Large intestine (tissue), 3 donors: ENCODE measurements around the gene BRAT1. TPM values are rescaled to one million over a fixed set of nuclear protein-coding genes. Genes with fewer than 3 reads are reported as not detected.

Source experiments
- DNase-seq, 2 donors: peaks; one replicate each; pipeline versions ENCODE4 v3.0.0 to v3.0.0-alpha.2; 2013
- H3K27ac ChIP-seq: one replicate; pipeline ENCODE4 v1.5.1; 2013; ENCODE audit warnings: low read length
- H3K27me3 ChIP-seq: 2 replicates; pipeline ENCODE4 v1.6.1; 2013; ENCODE audit warnings: low read length; ENCODE audit not compliant: control insufficient read depth, insufficient read depth
- H3K36me3 ChIP-seq: 2 replicates; pipeline ENCODE4 v1.6.1; 2013; ENCODE audit warnings: low read length; ENCODE audit not compliant: control insufficient read depth, insufficient read depth
- H3K4me1 ChIP-seq: one replicate; pipeline ENCODE4 v1.6.1; 2013; ENCODE audit warnings: low read length; ENCODE audit not compliant: control insufficient read depth, insufficient read depth
- H3K4me3 ChIP-seq: one replicate; pipeline ENCODE4 v1.5.1; 2013; ENCODE audit warnings: low read length
- H3K9me3 ChIP-seq: one replicate; pipeline ENCODE4 v1.6.1; 2013; ENCODE audit warnings: mild to moderate bottlenecking, low read depth, low read length, moderate library complexity; ENCODE audit not compliant: control insufficient read depth
- WGBS: methylation state at CpG from one replicate; pipeline ENCODE4 v1.1.5; 2013; ENCODE audit warnings: low lambda C conversion rate; ENCODE audit not compliant: insufficient coverage; 5-methylcytosine and 5-hydroxymethylcytosine counted together
- polyA plus RNA-seq: library from polyadenylated mRNA; unstranded; fragments of 120-200 nt; gene quantifications from one replicate; pipeline ENCODE4 v1.2.1, GENCODE V29; 2013

The BRAT1 gene
- polyA plus RNA-seq, 1 donor, result 27.1 TPM

DNA sequence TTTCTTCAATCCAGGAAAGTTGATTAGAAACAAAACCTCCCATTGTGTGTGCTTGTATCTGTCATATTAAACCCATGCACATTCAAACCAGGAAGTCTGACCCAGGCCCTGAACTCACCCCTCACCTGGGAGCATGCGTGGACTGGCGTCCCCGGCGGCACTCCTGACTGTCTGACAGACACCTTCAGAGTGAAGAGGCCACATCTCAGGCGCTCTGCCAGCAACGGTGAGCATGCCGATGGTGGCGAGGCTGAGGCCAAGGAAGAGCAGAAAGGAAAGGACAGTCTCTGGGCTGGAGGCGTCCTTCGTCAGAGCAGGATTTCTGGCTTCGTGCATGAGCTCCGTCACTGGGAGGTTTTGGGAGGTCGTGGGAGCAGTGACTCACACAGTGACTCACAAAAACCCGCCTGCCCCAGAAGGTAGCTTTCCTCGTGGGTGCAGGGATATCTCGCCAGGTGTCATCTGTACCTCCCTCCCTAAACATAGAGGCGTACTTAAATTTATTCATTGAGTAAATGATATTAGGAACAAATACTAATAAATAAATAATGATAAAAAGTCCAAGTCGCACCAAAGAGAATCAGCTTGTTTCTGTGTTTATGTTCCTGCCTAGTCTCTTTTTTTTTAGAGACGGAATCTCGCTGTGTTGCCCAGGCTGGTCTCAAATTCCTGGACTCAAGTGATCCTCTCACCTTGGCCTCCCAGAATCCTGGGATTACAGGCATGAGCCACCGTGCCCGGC is 16.9 kb upstream of the BRAT1 start:
- H3K9me3 ChIP-seq, result no peaks in the 10 kb centered on the region
- peaks cover 25% of the 10 kb centered on the region for H3K4me1 ChIP-seq
- no peaks in the 10 kb centered on the region for H3K27me3 ChIP-seq
- peak overlapping the region; percentile 17 for H3K27ac ChIP-seq
- no peak overlapping the region for H3K4me3 ChIP-seq
- H3K36me3 ChIP-seq, result peaks cover 37% of the 10 kb centered on the region
- 50% methylated on average over 1 of the region's 22 CpGs for WGBS
- peak; percentile 62 to 83 for DNase-seq

DNA sequence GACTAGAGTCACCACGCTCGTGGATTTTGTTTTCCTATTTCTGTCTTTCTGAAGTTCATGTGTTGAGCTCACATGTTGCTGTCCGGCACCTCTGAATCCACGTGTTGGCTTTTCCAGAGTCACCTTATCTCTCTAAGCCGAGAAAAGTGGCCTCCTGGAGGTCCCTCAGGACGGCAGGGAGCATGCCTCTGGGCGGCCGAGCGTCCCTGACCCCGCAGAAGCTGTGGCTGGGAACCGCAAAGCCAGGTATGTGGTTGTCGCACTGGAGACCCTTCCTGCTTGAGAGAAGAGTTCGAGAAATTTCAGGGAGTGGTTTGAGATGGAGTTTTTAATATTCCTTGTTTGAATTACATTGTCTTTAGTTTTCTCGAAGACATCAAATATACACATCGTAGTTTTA is 16.1 kb upstream of the BRAT1 start:
- 82% methylated on average over 3 of the region's 15 CpGs for WGBS
- peaks cover 33% of the 10 kb centered on the region for H3K36me3 ChIP-seq
- H3K27me3 ChIP-seq, result no peaks in the 10 kb centered on the region
- peaks cover 28% of the 10 kb centered on the region for H3K4me1 ChIP-seq
- H3K9me3 ChIP-seq, result no peaks in the 10 kb centered on the region
- no peak overlapping the region for H3K4me3 ChIP-seq
- peak in 1 of 2 donors; percentile 37 for DNase-seq
- no peak overlapping the region for H3K27ac ChIP-seq

DNA sequence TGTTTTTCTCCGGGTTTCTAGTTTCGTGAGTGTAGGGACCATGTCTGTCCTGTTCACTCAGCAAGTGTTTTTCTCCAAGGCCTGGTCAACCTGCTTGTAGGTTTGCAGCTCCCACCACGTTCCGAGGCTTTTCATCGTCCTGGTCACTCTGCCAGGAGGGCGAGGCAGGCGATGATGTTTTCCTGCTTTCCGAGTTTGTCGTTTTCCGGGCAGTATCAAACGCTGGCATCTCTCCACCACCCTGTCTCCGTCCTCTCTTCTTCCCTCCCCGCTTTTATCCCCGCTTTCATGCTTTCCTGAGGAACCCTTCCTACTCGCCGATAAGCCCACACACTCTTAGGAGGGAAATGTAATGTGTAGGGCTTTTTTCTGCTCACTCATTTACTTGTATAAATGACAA is 14.7 kb upstream of the BRAT1 start:
- Histone ChIP-seq H3K27ac (no peak overlapping the region), H3K36me3 (peaks cover 23% of the 10 kb centered on the region), H3K4me1 (peaks cover 33% of the 10 kb centered on the region), H3K27me3 (no peaks in the 10 kb centered on the region), H3K9me3 (no peaks in the 10 kb centered on the region), H3K4me3 (no peak overlapping the region)
- no peak for DNase-seq
- WGBS, result 100% methylated on average over 2 of the region's 16 CpGs

DNA sequence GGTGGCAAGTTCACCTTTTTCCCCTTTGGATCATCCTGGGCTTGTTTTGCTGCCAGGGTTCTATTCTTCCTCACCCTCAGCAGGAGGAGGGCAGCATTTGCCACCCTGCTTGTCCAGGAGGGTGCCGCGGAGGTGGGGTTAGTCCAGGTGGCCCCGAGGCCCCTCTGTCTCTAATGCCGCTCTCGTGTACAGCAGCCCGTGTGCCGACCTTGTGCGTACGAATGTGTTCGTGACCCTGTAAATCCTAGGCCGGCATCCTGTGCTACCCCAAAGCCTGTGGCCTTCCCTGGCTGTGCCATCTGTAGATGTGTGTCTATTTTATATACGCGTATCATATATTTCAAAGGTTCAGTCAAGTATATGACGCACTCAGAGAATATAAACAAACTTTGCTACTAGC is 14.1 kb upstream of the BRAT1 start:
- Histone ChIP-seq H3K4me3 (no peak overlapping the region), H3K36me3 (peaks cover 17% of the 10 kb centered on the region), H3K4me1 (peaks cover 36% of the 10 kb centered on the region), H3K9me3 (no peaks in the 10 kb centered on the region), H3K27ac (no peak overlapping the region), H3K27me3 (no peaks in the 10 kb centered on the region)
- WGBS, result no CpG with 5 or more reads among the region's 14 CpGs
- DNase-seq, result no peak

DNA sequence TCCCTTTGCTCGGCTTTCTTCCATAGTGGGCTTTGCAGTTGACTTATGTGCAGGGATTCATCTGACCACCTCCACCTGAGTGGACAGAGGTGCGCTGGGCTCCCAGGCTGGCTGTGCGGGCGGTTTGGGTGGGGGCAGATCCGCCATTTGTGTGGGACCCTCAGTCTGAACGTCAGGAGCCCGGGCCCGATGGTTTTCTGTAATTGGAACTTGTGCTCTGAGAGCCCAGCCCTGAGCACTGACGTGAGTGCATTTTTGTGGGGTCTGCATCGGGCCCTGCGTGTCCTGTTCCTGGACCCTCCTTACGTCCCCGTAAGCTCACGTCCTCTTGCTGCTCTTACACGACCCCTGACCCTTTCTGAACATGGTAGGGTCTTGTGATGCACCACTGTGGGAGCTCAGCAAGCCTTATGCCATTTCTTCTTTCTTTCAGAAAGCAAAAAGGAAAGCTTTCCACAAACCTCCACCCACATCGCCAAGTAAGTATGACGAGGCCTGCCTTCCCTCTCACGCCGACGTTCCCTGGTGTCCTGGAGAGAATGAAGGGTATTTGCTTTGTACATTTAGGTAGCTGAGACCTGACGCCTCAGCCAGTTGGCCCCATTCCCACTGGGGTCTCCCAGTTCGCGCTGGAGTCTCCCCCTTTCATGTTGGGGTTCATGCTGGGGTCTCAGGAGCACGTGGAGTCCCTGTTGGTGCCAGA is 13.3 kb upstream of the BRAT1 start:
- Histone ChIP-seq H3K36me3 (peaks cover 10% of the 10 kb centered on the region), H3K27me3 (no peaks in the 10 kb centered on the region), H3K27ac (no peak overlapping the region), H3K4me3 (no peak overlapping the region), H3K4me1 (peaks cover 34% of the 10 kb centered on the region), H3K9me3 (no peaks in the 10 kb centered on the region)
- no peak for DNase-seq
- WGBS, result no CpG with 5 or more reads among the region's 24 CpGs

DNA sequence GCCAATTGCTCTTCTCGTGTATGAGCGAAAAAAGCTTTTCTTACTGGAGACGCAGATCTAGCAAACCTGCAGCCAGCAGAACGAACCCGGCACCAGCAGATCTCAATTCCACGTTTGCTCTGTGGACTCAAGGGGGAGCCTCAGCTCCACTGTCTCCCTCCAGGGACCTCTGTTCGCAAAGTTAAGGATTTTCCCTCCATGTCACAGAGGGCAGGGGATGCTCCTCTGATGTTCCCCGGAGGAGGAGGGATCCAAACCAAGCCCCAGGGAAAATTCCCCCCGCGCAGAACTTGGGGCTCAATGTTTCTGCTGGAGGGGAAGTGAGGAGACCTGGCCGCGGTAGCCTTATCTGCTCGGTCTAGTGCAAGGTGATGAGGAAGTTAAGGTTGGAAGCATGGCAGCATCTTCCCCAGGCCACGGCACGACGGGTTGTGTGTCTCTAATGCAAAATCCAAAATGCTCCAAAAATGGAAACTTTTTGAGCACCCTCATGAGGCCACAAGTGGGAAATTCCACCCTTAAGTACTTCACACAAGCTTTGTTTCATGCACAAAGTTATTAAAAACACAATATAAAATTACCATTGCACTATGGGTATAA is 12.5 kb upstream of the BRAT1 start:
- H3K27ac ChIP-seq, result no peak overlapping the region
- H3K27me3 ChIP-seq, result no peaks in the 10 kb centered on the region
- H3K4me1 ChIP-seq, result peaks cover 27% of the 10 kb centered on the region
- H3K36me3 ChIP-seq, result peaks cover 10% of the 10 kb centered on the region
- WGBS, result 50% methylated on average over 2 of the region's 16 CpGs
- peak in 1 of 2 donors; percentile 40 for DNase-seq
- no peaks in the 10 kb centered on the region for H3K9me3 ChIP-seq
- no peak overlapping the region for H3K4me3 ChIP-seq

DNA sequence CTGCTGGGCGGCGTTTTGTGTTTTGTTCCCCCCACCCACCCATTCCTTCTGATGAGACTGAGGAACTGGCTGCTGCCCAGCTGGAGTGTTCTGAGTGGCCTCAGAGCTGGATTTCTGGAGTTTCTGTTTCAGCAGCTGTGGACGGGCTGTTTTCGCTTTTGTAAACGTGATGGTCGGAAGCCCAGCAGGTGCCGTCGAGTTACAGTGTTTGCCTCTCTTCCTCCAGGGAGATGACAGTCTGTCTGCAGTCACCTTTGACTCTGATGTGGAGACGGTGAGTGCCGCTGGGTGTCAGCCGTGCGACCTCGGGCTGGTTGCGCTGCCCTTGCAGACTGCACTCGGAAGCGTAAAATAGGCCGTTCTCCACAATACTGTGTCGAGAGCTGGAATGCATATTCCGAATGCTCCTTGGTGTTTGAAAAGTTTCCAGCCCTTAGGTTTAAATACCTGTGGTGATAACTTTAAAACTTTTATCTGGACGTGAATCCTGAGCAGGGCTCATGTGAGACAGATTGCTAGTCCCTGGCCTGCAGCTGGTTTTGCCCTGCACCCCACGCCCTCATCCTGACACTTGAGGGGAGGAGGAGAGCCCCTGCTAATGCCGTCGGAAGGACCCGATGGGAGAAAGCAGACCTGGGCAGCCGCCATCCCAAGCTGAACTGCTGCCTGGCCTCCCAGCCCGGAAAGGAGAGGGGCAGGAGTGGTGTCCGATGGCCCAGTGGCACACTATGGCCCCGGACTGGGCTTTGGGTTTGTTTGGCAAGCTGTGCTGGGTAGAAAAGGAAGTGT is 11.8 kb upstream of the BRAT1 start:
- H3K4me3 ChIP-seq, result no peak overlapping the region
- H3K36me3 ChIP-seq, result peaks cover 10% of the 10 kb centered on the region

DNA sequence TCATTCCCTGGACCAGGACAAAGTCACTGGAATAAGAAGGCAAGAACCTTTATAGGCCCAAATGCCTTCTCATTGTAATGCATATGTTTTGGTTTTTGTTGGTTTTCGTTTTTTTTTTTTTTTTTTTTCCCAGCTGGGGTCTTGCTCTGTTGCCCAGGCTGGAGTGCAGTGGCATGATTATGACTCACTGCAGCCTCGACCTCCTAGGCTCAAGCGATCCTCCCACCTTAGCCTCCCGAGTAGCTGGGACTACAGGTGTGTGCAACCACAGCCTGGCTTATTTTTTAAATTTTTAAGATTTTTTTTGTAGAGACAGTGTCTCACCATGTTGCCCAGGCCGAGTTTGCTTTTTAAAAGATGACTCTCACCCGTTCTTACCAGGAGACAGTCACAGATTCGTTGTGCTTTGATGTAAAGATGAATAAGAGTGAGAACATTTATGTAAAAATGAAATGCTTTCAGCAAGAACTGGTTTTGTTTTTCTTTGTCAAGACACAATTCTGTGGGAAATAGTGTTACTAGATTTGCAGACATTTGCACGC is 11.1 kb upstream of the BRAT1 start:
- no peak for DNase-seq
- Histone ChIP-seq H3K4me3 (no peak overlapping the region), H3K36me3 (peaks cover 10% of the 10 kb centered on the region), H3K27ac (no peak overlapping the region), H3K27me3 (no peaks in the 10 kb centered on the region), H3K9me3 (no peaks in the 10 kb centered on the region), H3K4me1 (peaks cover 15% of the 10 kb centered on the region)
- WGBS, result no CpG with 5 or more reads among the region's 8 CpGs

More for the DNA sequence above, 11.8 kb upstream of the BRAT1 start:
- DNase-seq, result peak in 1 of 2 donors; percentile 57
- whole genome bisulfite sequencing, result no CpG with 5 or more reads among the region's 28 CpGs
- Histone ChIP-seq H3K4me1 (peaks cover 20% of the 10 kb centered on the region), H3K27me3 (no peaks in the 10 kb centered on the region), H3K27ac (no peak overlapping the region), H3K9me3 (no peaks in the 10 kb centered on the region)

DNA sequence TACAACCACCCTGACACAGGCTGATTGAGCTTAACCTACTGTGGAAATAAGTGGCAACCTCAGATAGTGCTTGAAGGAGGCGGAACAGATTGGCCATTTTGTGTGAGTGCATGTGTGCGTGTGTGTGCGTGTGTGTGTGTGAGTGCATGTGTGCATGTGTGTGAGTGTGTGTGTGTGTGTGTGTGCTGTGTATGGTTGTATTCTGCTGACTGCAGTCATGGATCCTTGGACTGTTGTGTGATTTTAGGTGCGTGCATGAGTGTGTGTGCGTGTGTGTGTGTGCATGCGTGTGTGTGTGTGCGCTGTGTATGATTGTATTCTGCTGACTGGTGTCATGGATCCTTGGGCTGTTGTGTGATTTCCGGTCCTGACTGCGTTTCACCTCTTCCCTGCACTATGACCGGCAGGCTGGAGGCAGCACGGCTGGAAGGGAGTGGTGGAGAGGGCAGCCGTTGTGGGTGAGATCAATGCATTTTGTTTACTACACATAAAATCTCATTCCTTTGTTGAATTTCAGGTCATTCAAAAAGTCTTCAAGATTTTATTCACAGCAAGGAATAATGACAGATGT is 9.7 kb upstream of the BRAT1 start:
- no peak overlapping the region for H3K4me3 ChIP-seq
- H3K36me3 ChIP-seq, result peaks cover 8% of the 10 kb centered on the region
- peak; percentile 47 to 81 for DNase-seq
- no peak overlapping the region for H3K27ac ChIP-seq
- peaks cover 16% of the 10 kb centered on the region for H3K4me1 ChIP-seq
- no CpG with 5 or more reads among the region's 12 CpGs for WGBS
- H3K9me3 ChIP-seq, result no peaks in the 10 kb centered on the region
- H3K27me3 ChIP-seq, result no peaks in the 10 kb centered on the region
